Stimulated activated CD8-positive, alpha-beta memory T cell treated with anti-CD3 and anti-CD28 coated beads, Interleukin-15, amount 100 ng/mL, for 4 hours (primary cell): ENCODE results near the gene LSMEM2.
A peak's percentile ranks its signal among the peaks of the same experiment; 100 is the strongest.
"Not testable (repeated sequence)": the region's sequence is repeated elsewhere in the genome, so short reads cannot be mapped to it uniquely, and the experiment has no call there.

Experiments used
- DNase-seq, 2 donors: peaks; one replicate each; pipeline ENCODE4 v3.0.0-alpha.2; 2020; ENCODE audit warnings: low read depth in 2 of 2

The LSMEM2 gene

GRCh38 chr3:50264964-50265485 lies 13.9 kb upstream of the LSMEM2 start:
- no peak for DNase-seq

GRCh38 chr3:50265571-50265970 lies 13.3 kb upstream of the LSMEM2 start:
- DNase-seq: no peak

GRCh38 chr3:50266017-50266416 lies 12.9 kb upstream of the LSMEM2 start:
- DNase-seq: no peak

GRCh38 chr3:50266836-50267235 lies 12.1 kb upstream of the LSMEM2 start:
- no peak for DNase-seq

GRCh38 chr3:50267280-50267913 lies 11.5 kb upstream of the LSMEM2 start:
- DNase-seq: no peak

GRCh38 chr3:50268276-50268675 lies 10.6 kb upstream of the LSMEM2 start:
- no peak for DNase-seq

GRCh38 chr3:50268703-50269451 lies 10.0 kb upstream of the LSMEM2 start, which contains the start of gene SEMA3B:
SEMA3B (plus strand) TSS chr3:50269147; CDS start chr3:50269241, 94 bp downstream.
- no peak for DNase-seq

GRCh38 chr3:50269460-50269859 lies 9.4 kb upstream of the LSMEM2 start:
- DNase-seq: no peak

- DNase-seq: no peak
Observed at GRCh38 chr3:50269977-50270413, 8.9 kb upstream of the LSMEM2 start.

- no peak for DNase-seq
Observed at GRCh38 chr3:50270422-50271224, 8.3 kb upstream of the LSMEM2 start.

- DNase-seq: no peak
Observed at GRCh38 chr3:50271314-50271936, 7.5 kb upstream of the LSMEM2 start.

- DNase-seq: not testable (repeated sequence)
Observed at GRCh38 chr3:50272538-50272910, 6.4 kb upstream of the LSMEM2 start.

- DNase-seq: peak; percentile 63
Observed at GRCh38 chr3:50272911-50273688, 5.8 kb upstream of the LSMEM2 start.

GRCh38 chr3:50273689-50274065 lies 5.2 kb upstream of the LSMEM2 start:
- no peak for DNase-seq

- DNase-seq: peak in 1 of 2 donors; percentile 46
Observed at GRCh38 chr3:50274371-50275104, 4.3 kb upstream of the LSMEM2 start.

- DNase-seq: no peak
Observed at GRCh38 chr3:50275141-50275995, 3.5 kb upstream of the LSMEM2 start.

GRCh38 chr3:50275996-50276761 lies 2.7 kb upstream of the LSMEM2 start:
- no peak for DNase-seq

GRCh38 chr3:50276762-50277101 lies 2.2 kb upstream of the LSMEM2 start:
- DNase-seq: no peak
